GM23338 (cell line): ENCODE measurements around the gene PTPRH. TPM values are rescaled to one million over a fixed set of nuclear protein-coding genes. Genes with fewer than 3 reads are reported as not detected.

ENCODE experiments used
- ATAC-seq: fragments of 200-7000 bp; cut with Tn5 transposase; 3 replicates; pipeline ENCODE4 v1.9.1; 2020
- DNase-seq: peaks from one replicate; pipeline ENCODE4 v3.0.0-alpha.2; 2015; ENCODE audit warnings: low spot score
- H2AFZ ChIP-seq: fragments of 200-600 bp; sonication (generic); 2 replicates; pipeline ENCODE4 v1.8.0; 2016; ENCODE audit warnings: antibody characterized with exemption, mild to moderate bottlenecking, moderate library complexity
- H3F3A ChIP-seq: fragments of 200-600 bp; sonication (generic); replicated peaks from 2 replicates; pipeline ENCODE4 v1.8.0; 2017; ENCODE audit warnings: antibody characterized with exemption, mixed run types, low read depth
- H3K27ac ChIP-seq: fragments of 200-600 bp; sonication (generic); 2 replicates; pipeline ENCODE4 v1.6.1; 2016; ENCODE audit warnings: low read depth
- H3K27me3 ChIP-seq: fragments of 200-600 bp; sonication (generic); 2 replicates; pipeline ENCODE4 v1.8.0; 2016; ENCODE audit warnings: mild to moderate bottlenecking, mixed run types, moderate library complexity; ENCODE audit not compliant: insufficient read depth
- H3K36me3 ChIP-seq: fragments of 200-600 bp; sonication (generic); 2 replicates; pipeline ENCODE4 v1.8.0; 2016; ENCODE audit warnings: mild to moderate bottlenecking; ENCODE audit not compliant: insufficient read depth
- H3K4me1 ChIP-seq: fragments of 200-600 bp; sonication (generic); 2 replicates; pipeline ENCODE4 v1.8.0; 2016; ENCODE audit warnings: mild to moderate bottlenecking, moderate library complexity; ENCODE audit not compliant: insufficient read depth
- H3K4me2 ChIP-seq: fragments of 200-600 bp; sonication (generic); 2 replicates; pipeline ENCODE4 v1.7.1; 2017; ENCODE audit warnings: mixed run types
- H3K4me3 ChIP-seq: fragments of 200-600 bp; sonication (generic); 2 replicates; pipeline ENCODE4 v1.6.1; 2016; ENCODE audit warnings: mixed run types
- H3K79me2 ChIP-seq: fragments of 200-600 bp; sonication (generic); replicated peaks from 2 replicates; pipeline ENCODE4 v1.8.0; 2017; ENCODE audit warnings: mild to moderate bottlenecking; ENCODE audit not compliant: insufficient read depth
- H3K9me2 ChIP-seq: fragments of 200-600 bp; sonication (generic); 2 replicates; pipeline ENCODE4 v1.8.0; 2017; ENCODE audit not compliant: insufficient read depth
- H4K20me1 ChIP-seq: fragments of 200-600 bp; sonication (generic); replicated peaks from 2 replicates; pipeline ENCODE4 v1.8.0; 2017; ENCODE audit warnings: mild to moderate bottlenecking; ENCODE audit not compliant: insufficient read depth
- H3K27ac Mint-ChIP-seq: 2 replicates; pipeline ENCODE4 v1.8.0; 2020; ENCODE audit warnings: inconsistent platforms, mild to moderate bottlenecking, moderate library complexity, mixed read lengths
- H3K27me3 Mint-ChIP-seq: 3 replicates; pipeline ENCODE4 v1.8.0; 2022; ENCODE audit warnings: low read depth, mild to moderate bottlenecking, moderate library complexity, mixed read lengths, inconsistent platforms; ENCODE audit not compliant: insufficient read depth, poor library complexity
- H3K36me3 Mint-ChIP-seq: 3 replicates; pipeline ENCODE4 v1.8.0; 2021; ENCODE audit warnings: low read depth, mild to moderate bottlenecking, inconsistent platforms, moderate library complexity, mixed read lengths
- H3K4me1 Mint-ChIP-seq: 3 replicates; pipeline ENCODE4 v1.8.0; 2020; ENCODE audit warnings: mild to moderate bottlenecking, inconsistent platforms, mixed read lengths
- H3K4me3 Mint-ChIP-seq: 3 replicates; pipeline ENCODE4 v1.8.0; 2021; ENCODE audit warnings: moderate library complexity, mild to moderate bottlenecking, inconsistent platforms, mixed read lengths
- H3K9me3 Mint-ChIP-seq: 3 replicates; pipeline ENCODE4 v1.8.0; 2020; ENCODE audit warnings: moderate library complexity, mild to moderate bottlenecking, inconsistent platforms, mixed read lengths
- CREB1 ChIP-seq: fragments of 250-450 bp; sonication (Bioruptor Pico); IDR thresholded peaks from 2 replicates; pipeline ENCODE4 v1.5.0; 2020; ENCODE audit warnings: low read depth, mild to moderate bottlenecking, moderate library complexity
- EZH2 ChIP-seq: fragments of 200-600 bp; sonication (generic); IDR thresholded peaks from one replicate; pipeline ENCODE4 v1.8.0; 2017; ENCODE audit warnings: antibody characterized with exemption, mild to moderate bottlenecking, low read depth; ENCODE audit not compliant: unreplicated experiment
- EZH2phosphoT487 ChIP-seq: fragments of 200-600 bp; sonication (generic); IDR thresholded peaks from one replicate; pipeline ENCODE4 v1.8.1; 2018; ENCODE audit warnings: antibody characterized with exemption; ENCODE audit not compliant: unreplicated experiment
- JUNB ChIP-seq: IDR thresholded peaks from one replicate; pipeline ENCODE4 v1.6.1; 2016; ENCODE audit warnings: antibody characterized with exemption; ENCODE audit not compliant: unreplicated experiment
- NANOG ChIP-seq: IDR thresholded peaks from 2 replicates; pipeline ENCODE4 v1.6.1; 2016; ENCODE audit warnings: antibody characterized with exemption, borderline replicate concordance
- POLR2AphosphoS5 ChIP-seq: IDR thresholded peaks from 2 replicates; pipeline ENCODE4 v1.6.1; 2016; ENCODE audit warnings: antibody characterized with exemption, low read depth
- STAT1 ChIP-seq: IDR thresholded peaks from one replicate; pipeline ENCODE4 v1.6.1; 2016; ENCODE audit warnings: antibody characterized with exemption; ENCODE audit not compliant: unreplicated experiment
- ZNF114 ChIP-seq: fragments of 250-450 bp; sonication (Bioruptor Pico); IDR thresholded peaks from 2 replicates; pipeline ENCODE4 v1.5.0; 2020; ENCODE audit warnings: mild to moderate bottlenecking, moderate library complexity
- ZNF331 ChIP-seq: fragments of 250-450 bp; sonication (Bioruptor Pico); IDR thresholded peaks from 2 replicates; pipeline ENCODE4 v1.5.0; 2020; ENCODE audit warnings: low read depth, mild to moderate bottlenecking, moderate library complexity
- polyA plus RNA-seq: library from polyadenylated mRNA; unstranded; fragments of >200 nt; fragmentation: Nextera tagmentation; extraction: Ambion mirVana; gene quantifications from 2 replicates; pipeline ENCODE4 v1.2.1, GENCODE V29; 2016
- total RNA-seq: library from RNA; depleted of rRNA; stranded (reverse); fragments of >200 nt; shearing (Covaris generic); gene quantifications from 2 replicates; pipeline ENCODE4 v1.2.3, GENCODE V29; 2014
- TF ChIP-seq, protein P1 (sequence below), 2 experiments: fragments of 200-600 bp in 1 of 2; sonication (generic) in 1 of 2; conservative IDR thresholded peaks; 2 replicates each; pipeline versions ENCODE4 v1.5.1 to v1.6.1; 2016 to 2017; ENCODE audit warnings: antibody characterized with exemption in 2 of 2, low read depth in 2 of 2, mild to moderate bottlenecking in 2 of 2, moderate library complexity in 1 of 2
- TF ChIP-seq, protein P2 (sequence below): IDR thresholded peaks from one replicate; pipeline ENCODE4 v1.6.1; 2018; ENCODE audit warnings: antibody characterized with exemption; ENCODE audit not compliant: unreplicated experiment
- TF ChIP-seq, protein P3 (sequence below): fragments of 250-450 bp; sonication (Bioruptor Pico); IDR thresholded peaks from 2 replicates; pipeline ENCODE4 v1.5.0; 2020; ENCODE audit warnings: mild to moderate bottlenecking, moderate library complexity
- TF ChIP-seq, protein P4 (sequence below): IDR thresholded peaks from 2 replicates; pipeline ENCODE4 v1.6.1; 2016; ENCODE audit warnings: antibody characterized with exemption

The PTPRH gene
- total and polyA plus RNA-seq, 2 experiments from 2014 or later, result 0.16 to 2.1 TPM

- H3K27ac Mint-ChIP-seq, result no peak overlapping the region
- ATAC-seq, result no peak
Observed at GRCh38 chr19:55153652-55154264, 55.5 kb downstream of the PTPRH start.

More at GRCh38 chr19:55153652-55154264, 55.5 kb downstream of the PTPRH start:
- Histone ChIP-seq H3K36me3 (no peaks in the 10 kb centered on the region; the same call in 1 of the 2 replicates), H3K27me3 (peaks cover 10% of the 10 kb centered on the region; the same call in 1 of the 2 replicates), H3K4me1 (peaks cover 22% of the 10 kb centered on the region), H3F3A (peaks cover 11% of the 10 kb centered on the region; the same call in 1 of the 2 replicates), H3K4me3 (no peak overlapping the region), H2AFZ (no peak overlapping the region), H3K27ac (no peak overlapping the region), H4K20me1 (no peaks in the 10 kb centered on the region; the same call in 1 of the 2 replicates), H3K9me2 (no peaks in the 10 kb centered on the region), H3K79me2 (no peaks in the 10 kb centered on the region), H3K4me2 (no peak overlapping the region)
- no peak for TF ChIP-seq ZNF331 (CRISPR knock-in tag)
- TF ChIP-seq EZH2, result no peak
- TF ChIP-seq CREB1 (CRISPR knock-in tag), result no peak
- no peak for TF ChIP-seq ZNF114 (CRISPR knock-in tag)
- no peak for TF ChIP-seq JUNB
- TF ChIP-seq STAT1, result no peak
- no peak for TF ChIP-seq EZH2phosphoT487
- no peak for TF ChIP-seq POLR2AphosphoS5
- TF ChIP-seq, protein P1, sequence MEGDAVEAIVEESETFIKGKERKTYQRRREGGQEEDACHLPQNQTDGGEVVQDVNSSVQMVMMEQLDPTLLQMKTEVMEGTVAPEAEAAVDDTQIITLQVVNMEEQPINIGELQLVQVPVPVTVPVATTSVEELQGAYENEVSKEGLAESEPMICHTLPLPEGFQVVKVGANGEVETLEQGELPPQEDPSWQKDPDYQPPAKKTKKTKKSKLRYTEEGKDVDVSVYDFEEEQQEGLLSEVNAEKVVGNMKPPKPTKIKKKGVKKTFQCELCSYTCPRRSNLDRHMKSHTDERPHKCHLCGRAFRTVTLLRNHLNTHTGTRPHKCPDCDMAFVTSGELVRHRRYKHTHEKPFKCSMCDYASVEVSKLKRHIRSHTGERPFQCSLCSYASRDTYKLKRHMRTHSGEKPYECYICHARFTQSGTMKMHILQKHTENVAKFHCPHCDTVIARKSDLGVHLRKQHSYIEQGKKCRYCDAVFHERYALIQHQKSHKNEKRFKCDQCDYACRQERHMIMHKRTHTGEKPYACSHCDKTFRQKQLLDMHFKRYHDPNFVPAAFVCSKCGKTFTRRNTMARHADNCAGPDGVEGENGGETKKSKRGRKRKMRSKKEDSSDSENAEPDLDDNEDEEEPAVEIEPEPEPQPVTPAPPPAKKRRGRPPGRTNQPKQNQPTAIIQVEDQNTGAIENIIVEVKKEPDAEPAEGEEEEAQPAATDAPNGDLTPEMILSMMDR (conservative IDR thresholded peaks at IDR 0.05; ENCODE audit: low read depth in 2 of 2), result no peak
- no peak for TF ChIP-seq NANOG
- TF ChIP-seq, protein P2, sequence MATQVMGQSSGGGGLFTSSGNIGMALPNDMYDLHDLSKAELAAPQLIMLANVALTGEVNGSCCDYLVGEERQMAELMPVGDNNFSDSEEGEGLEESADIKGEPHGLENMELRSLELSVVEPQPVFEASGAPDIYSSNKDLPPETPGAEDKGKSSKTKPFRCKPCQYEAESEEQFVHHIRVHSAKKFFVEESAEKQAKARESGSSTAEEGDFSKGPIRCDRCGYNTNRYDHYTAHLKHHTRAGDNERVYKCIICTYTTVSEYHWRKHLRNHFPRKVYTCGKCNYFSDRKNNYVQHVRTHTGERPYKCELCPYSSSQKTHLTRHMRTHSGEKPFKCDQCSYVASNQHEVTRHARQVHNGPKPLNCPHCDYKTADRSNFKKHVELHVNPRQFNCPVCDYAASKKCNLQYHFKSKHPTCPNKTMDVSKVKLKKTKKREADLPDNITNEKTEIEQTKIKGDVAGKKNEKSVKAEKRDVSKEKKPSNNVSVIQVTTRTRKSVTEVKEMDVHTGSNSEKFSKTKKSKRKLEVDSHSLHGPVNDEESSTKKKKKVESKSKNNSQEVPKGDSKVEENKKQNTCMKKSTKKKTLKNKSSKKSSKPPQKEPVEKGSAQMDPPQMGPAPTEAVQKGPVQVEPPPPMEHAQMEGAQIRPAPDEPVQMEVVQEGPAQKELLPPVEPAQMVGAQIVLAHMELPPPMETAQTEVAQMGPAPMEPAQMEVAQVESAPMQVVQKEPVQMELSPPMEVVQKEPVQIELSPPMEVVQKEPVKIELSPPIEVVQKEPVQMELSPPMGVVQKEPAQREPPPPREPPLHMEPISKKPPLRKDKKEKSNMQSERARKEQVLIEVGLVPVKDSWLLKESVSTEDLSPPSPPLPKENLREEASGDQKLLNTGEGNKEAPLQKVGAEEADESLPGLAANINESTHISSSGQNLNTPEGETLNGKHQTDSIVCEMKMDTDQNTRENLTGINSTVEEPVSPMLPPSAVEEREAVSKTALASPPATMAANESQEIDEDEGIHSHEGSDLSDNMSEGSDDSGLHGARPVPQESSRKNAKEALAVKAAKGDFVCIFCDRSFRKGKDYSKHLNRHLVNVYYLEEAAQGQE, result no peak
- TF ChIP-seq, protein P3, sequence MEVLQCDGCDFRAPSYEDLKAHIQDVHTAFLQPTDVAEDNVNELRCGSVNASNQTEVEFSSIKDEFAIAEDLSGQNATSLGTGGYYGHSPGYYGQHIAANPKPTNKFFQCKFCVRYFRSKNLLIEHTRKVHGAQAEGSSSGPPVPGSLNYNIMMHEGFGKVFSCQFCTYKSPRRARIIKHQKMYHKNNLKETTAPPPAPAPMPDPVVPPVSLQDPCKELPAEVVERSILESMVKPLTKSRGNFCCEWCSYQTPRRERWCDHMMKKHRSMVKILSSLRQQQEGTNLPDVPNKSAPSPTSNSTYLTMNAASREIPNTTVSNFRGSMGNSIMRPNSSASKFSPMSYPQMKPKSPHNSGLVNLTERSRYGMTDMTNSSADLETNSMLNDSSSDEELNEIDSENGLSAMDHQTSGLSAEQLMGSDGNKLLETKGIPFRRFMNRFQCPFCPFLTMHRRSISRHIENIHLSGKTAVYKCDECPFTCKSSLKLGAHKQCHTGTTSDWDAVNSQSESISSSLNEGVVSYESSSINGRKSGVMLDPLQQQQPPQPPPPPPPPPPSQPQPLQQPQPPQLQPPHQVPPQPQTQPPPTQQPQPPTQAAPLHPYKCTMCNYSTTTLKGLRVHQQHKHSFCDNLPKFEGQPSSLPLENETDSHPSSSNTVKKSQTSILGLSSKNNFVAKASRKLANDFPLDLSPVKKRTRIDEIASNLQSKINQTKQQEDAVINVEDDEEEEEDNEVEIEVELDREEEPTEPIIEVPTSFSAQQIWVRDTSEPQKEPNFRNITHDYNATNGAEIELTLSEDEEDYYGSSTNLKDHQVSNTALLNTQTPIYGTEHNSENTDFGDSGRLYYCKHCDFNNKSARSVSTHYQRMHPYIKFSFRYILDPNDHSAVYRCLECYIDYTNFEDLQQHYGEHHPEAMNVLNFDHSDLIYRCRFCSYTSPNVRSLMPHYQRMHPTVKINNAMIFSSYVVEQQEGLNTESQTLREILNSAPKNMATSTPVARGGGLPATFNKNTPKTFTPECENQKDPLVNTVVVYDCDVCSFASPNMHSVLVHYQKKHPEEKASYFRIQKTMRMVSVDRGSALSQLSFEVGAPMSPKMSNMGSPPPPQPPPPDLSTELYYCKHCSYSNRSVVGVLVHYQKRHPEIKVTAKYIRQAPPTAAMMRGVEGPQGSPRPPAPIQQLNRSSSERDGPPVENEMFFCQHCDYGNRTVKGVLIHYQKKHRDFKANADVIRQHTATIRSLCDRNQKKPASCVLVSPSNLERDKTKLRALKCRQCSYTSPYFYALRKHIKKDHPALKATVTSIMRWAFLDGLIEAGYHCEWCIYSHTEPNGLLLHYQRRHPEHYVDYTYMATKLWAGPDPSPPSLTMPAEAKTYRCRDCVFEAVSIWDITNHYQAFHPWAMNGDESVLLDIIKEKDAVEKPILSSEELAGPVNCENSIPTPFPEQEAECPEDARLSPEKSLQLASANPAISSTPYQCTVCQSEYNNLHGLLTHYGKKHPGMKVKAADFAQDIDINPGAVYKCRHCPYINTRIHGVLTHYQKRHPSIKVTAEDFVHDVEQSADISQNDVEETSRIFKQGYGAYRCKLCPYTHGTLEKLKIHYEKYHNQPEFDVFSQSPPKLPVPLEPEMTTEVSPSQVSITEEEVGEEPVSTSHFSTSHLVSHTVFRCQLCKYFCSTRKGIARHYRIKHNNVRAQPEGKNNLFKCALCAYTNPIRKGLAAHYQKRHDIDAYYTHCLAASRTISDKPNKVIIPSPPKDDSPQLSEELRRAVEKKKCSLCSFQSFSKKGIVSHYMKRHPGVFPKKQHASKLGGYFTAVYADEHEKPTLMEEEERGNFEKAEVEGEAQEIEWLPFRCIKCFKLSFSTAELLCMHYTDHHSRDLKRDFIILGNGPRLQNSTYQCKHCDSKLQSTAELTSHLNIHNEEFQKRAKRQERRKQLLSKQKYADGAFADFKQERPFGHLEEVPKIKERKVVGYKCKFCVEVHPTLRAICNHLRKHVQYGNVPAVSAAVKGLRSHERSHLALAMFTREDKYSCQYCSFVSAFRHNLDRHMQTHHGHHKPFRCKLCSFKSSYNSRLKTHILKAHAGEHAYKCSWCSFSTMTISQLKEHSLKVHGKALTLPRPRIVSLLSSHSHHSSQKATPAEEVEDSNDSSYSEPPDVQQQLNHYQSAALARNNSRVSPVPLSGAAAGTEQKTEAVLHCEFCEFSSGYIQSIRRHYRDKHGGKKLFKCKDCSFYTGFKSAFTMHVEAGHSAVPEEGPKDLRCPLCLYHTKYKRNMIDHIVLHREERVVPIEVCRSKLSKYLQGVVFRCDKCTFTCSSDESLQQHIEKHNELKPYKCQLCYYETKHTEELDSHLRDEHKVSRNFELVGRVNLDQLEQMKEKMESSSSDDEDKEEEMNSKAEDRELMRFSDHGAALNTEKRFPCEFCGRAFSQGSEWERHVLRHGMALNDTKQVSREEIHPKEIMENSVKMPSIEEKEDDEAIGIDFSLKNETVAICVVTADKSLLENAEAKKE (CRISPR knock-in tag), result no peak
- TF ChIP-seq, protein P4, sequence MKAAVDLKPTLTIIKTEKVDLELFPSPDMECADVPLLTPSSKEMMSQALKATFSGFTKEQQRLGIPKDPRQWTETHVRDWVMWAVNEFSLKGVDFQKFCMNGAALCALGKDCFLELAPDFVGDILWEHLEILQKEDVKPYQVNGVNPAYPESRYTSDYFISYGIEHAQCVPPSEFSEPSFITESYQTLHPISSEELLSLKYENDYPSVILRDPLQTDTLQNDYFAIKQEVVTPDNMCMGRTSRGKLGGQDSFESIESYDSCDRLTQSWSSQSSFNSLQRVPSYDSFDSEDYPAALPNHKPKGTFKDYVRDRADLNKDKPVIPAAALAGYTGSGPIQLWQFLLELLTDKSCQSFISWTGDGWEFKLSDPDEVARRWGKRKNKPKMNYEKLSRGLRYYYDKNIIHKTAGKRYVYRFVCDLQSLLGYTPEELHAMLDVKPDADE, result no peak
- Mint-ChIP-seq H3K9me3 (peaks cover 5% of the 10 kb centered on the region), H3K4me1 (peaks cover 26% of the 10 kb centered on the region), H3K4me3 (no peak overlapping the region; the same call in 2 of the 3 replicates), H3K36me3 (peaks cover 33% of the 10 kb centered on the region), H3K27me3 (peaks cover 25% of the 10 kb centered on the region)
- no peak for DNase-seq
